ENCODE results near the gene NDRG4. TPM values are rescaled to one million over a fixed set of nuclear protein-coding genes. Genes with fewer than 3 reads are reported as not detected.

Gene NDRG4
- total RNA-seq, 1 experiment from 2014 or later = 8.6 TPM

GRCh38 chr16:58535100-58535499, 35.2 kb downstream of the NDRG4 start:
- no TSS peak for BruUV-seq (replicated peaks)
- ATAC-seq (no peak), DNase-seq (ENCODE audit: low read depth, low spot score) (no peak)
- Histone ChIP-seq H3K9me2 (ENCODE audit: insufficient read depth) (no peaks in the 10 kb centered on the region), H3K4me2 (ENCODE audit: low read length) (no peak overlapping the region), H3K9ac (ENCODE audit: low read length) (no peak overlapping the region), H3K79me2 (ENCODE audit: insufficient read depth, low read length) (peaks cover 36% of the 10 kb centered on the region), H3K4me3 (replicated peaks in 1 of 2; ENCODE audit: low read depth in 1 of 2, low read length in 2 of 2) (no peak overlapping the region), H2AFZ (ENCODE audit: low read depth, low read length, poor library complexity, severe bottlenecking) (no peak overlapping the region), H4K20me1 (ENCODE audit: insufficient read depth) (no peaks in the 10 kb centered on the region), H3K27me3 (ENCODE audit: insufficient read depth, low read length) (no peaks in the 10 kb centered on the region), H3K36me3 (ENCODE audit: control insufficient read depth in 1 of 2, insufficient read depth in 2 of 2, low read length in 2 of 2) (peaks cover 85% of the 10 kb centered on the region in 2 experiments), H3K27ac (ENCODE audit: low read depth, low read length) (no peak overlapping the region), H3K4me1 (ENCODE audit: control insufficient read depth in 1 of 2, insufficient read depth in 2 of 2, low read length in 2 of 2) (no peaks in the 10 kb centered on the region), H3K9me3 (ENCODE audit: control insufficient read depth in 1 of 2, insufficient read depth in 1 of 2, low read depth in 1 of 2, low read length in 2 of 2) (no peaks in the 10 kb centered on the region)
- POLR2A ChIA-PET = no interaction called here
- intact Hi-C loops (cut with micrococcal nuclease) = no loop called here
- RAD21 ChIA-PET (ENCODE audit: low non-redundant PET in 1 of 2, low total read pairs in 2 of 2, uncharacterized antibody in 2 of 2, unreplicated experiment in 2 of 2) = no interaction called here
- TF ChIP-seq ZNF274 (IDR thresholded peaks at IDR 0.05; ENCODE audit: low read depth, low read length) (no peak), ELF1 (IDR thresholded peaks at IDR 0.05; ENCODE audit: borderline replicate concordance, low read depth) (no peak)
- CTCF ChIA-PET = no interaction called here

GRCh38 chr16:58536278-58536677, 36.3 kb downstream of the NDRG4 start:
- peaks cover 78 to 85% of the 10 kb centered on the region in 2 experiments for H3K36me3 ChIP-seq (ENCODE audit: control insufficient read depth in 1 of 2, insufficient read depth in 2 of 2, low read length in 2 of 2)
- no peak for TF ChIP-seq POLR2AphosphoS5 (IDR thresholded peaks at IDR 0.05; ENCODE audit: low read depth, low read length)
- TF ChIP-seq TCF7L2 (IDR thresholded peaks at IDR 0.05; ENCODE audit: borderline replicate concordance, extremely low read depth, insufficient read depth, insufficient read length) = no peak
- no peak for TF ChIP-seq SRF (IDR thresholded peaks at IDR 0.05; ENCODE audit: low read depth)
- TF ChIP-seq POLR2A (IDR thresholded peaks at IDR 0.05; ENCODE audit: borderline replicate concordance, extremely low read depth, insufficient read depth, insufficient read length) = no peak
- no peak for TF ChIP-seq CTCF (IDR thresholded peaks at IDR 0.05 in 2 of 3, conservative IDR thresholded peaks at IDR 0.05 in 1 of 3; ENCODE audit: borderline replicate concordance in 1 of 3, insufficient read depth in 1 of 3, low read depth in 2 of 3, low read length in 2 of 3)
- TF ChIP-seq CEBPB (IDR thresholded peaks at IDR 0.05; ENCODE audit: low read depth) = no peak
- no peak for TF ChIP-seq ZBTB33 (IDR thresholded peaks at IDR 0.05; ENCODE audit: extremely low read depth, insufficient replicate concordance, low read length)
- TF ChIP-seq EZH2 (IDR thresholded peaks at IDR 0.05) = no peak
- no peak for TF ChIP-seq EGR1 (IDR thresholded peaks at IDR 0.05; ENCODE audit: low read depth)
- no peak for TF ChIP-seq YY1 (IDR thresholded peaks at IDR 0.05; ENCODE audit: extremely low read depth, insufficient replicate concordance, low read depth, low read length)
- no peak for TF ChIP-seq CBX3 (IDR thresholded peaks at IDR 0.05; ENCODE audit: low read depth)
- TF ChIP-seq REST (IDR thresholded peaks at IDR 0.05; ENCODE audit: low read depth) = no peak

More at GRCh38 chr16:58536278-58536677, 36.3 kb downstream of the NDRG4 start:
- Histone ChIP-seq H3K9me3 (ENCODE audit: control insufficient read depth in 1 of 2, insufficient read depth in 1 of 2, low read depth in 1 of 2, low read length in 2 of 2) (no peaks in the 10 kb centered on the region), H3K79me2 (ENCODE audit: insufficient read depth, low read length) (peaks cover 26% of the 10 kb centered on the region), H3K27me3 (ENCODE audit: insufficient read depth, low read length) (no peaks in the 10 kb centered on the region), H3K9ac (ENCODE audit: low read length) (no peak overlapping the region), H3K4me2 (ENCODE audit: low read length) (no peak overlapping the region), H3K27ac (ENCODE audit: low read depth, low read length) (no peak overlapping the region), H2AFZ (ENCODE audit: low read depth, low read length, poor library complexity, severe bottlenecking) (no peak overlapping the region), H4K20me1 (ENCODE audit: insufficient read depth) (no peaks in the 10 kb centered on the region), H3K9me2 (ENCODE audit: insufficient read depth) (no peaks in the 10 kb centered on the region), H3K4me3 (replicated peaks in 1 of 2; ENCODE audit: low read depth in 1 of 2, low read length in 2 of 2) (no peak overlapping the region), H3K4me1 (ENCODE audit: control insufficient read depth in 1 of 2, insufficient read depth in 2 of 2, low read length in 2 of 2) (no peaks in the 10 kb centered on the region)
- POLR2A ChIA-PET = no interaction called here
- BruUV-seq (replicated peaks) = TSS peak; percentile 4
- DNase-seq (ENCODE audit: low read depth, low spot score) (no peak), ATAC-seq (no peak)
- RAD21 ChIA-PET (ENCODE audit: low non-redundant PET in 1 of 2, low total read pairs in 2 of 2, uncharacterized antibody in 2 of 2, unreplicated experiment in 2 of 2) = no interaction called here
- intact Hi-C loops (cut with micrococcal nuclease) = no loop called here
- CTCF ChIA-PET = no interaction called here

All from HCT116 (cell line).